CD4-positive, alpha-beta T cell treated with Interferon alpha-2 for 1 hour (primary cell): ENCODE results near the gene ZNF438.

ENCODE experiments used
- DNase-seq, 2 donors: peaks; one replicate each; pipeline ENCODE4 v3.0.0-alpha.2; 2020 to 2022

Gene ZNF438

GRCh38 chr10:30873411-30873810 is 158.3 kb downstream of the ZNF438 start:
- DNase-seq, result no peak

GRCh38 chr10:30870896-30871295 is 160.8 kb downstream of the ZNF438 start:
- no peak for DNase-seq

GRCh38 chr10:30869566-30869965 is 162.1 kb downstream of the ZNF438 start:
- DNase-seq, result no peak

- DNase-seq, result no peak
Observed at GRCh38 chr10:30868611-30869010, 163.1 kb downstream of the ZNF438 start.

- no peak for DNase-seq
Observed at GRCh38 chr10:30866896-30867295, 164.8 kb downstream of the ZNF438 start.

DNA sequence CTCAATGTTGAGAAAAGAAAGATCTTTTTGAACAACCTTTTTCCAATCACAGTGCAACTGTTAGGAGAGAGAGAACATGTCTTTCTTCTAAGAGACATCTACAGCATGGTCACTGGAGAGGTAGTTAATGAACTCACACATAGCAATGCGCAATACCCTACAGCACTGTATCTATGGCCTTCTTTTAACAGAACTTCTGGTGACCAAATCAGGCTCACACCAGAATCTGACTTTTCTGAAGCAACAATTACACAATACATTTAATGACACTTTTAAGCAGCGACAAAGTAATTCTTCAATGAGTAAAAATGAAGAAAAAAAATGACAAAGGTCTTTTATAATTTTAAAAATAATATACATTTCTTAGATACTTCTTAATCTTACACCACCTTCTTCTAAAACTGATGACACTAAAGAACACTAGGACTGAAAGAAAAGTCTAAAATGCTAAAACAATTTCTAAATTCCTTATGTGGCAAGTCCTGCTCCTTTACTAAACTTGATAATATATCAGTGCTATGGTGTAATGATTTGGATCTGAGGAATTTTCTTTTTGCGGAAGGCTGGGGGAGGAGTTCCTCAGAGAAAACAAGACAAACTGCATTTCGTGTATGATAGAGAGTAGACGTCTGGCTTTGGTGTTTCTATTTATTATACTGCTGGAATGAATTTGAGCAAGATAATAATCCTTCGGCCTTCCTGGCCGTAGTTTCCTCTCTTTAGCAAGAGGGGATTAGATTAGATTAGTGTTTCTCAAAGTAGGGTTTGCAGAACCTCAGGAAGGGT is 166.3 kb downstream of the ZNF438 start:
- DNase-seq, result no peak

GRCh38 chr10:30863516-30864210 is 168.0 kb downstream of the ZNF438 start:
- DNase-seq, result no peak

GRCh38 chr10:30862486-30862885 is 169.2 kb downstream of the ZNF438 start:
- no peak for DNase-seq

GRCh38 chr10:30861976-30862375 is 169.7 kb downstream of the ZNF438 start:
- no peak for DNase-seq

DNA sequence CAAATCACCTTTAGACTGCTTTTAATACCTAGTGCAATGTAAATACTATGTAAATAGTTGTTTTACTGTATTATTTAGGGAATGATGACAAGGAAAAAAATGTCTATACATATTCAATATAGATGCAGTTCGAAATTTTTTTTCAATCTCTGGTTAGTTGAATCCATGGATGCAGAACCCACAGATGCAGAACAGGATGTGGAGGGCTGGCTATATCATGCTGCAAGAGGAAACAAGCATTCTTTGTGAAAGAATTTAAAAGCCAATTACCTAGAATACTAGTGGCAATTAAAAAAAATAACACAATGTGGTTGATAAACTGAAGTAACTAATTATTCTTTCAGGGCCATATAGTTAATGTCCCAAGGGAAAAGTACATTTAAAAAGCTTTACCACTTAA is 170.4 kb downstream of the ZNF438 start:
- DNase-seq, result no peak

DNA sequence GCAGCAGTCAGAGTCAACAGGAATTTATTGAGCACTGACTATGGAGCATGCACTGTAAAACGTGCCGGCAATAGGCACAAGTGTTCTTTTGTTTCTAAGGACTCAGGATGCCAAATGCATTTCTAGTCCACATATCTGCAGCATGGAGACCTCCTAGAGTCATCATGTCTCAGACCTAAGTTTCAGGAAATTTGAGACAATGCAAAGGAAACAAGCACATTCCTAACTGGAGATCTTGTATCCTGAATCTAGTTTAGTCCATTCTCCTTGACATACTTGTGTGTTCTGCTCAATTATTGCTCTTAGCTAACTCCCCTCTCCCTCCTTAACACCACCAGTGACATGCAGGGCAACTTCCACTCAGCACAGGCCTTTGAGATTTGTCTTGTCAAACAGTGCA is 173.2 kb downstream of the ZNF438 start:
- DNase-seq, result no peak

GRCh38 chr10:30857803-30858202 is 173.9 kb downstream of the ZNF438 start:
- no peak for DNase-seq

DNA sequence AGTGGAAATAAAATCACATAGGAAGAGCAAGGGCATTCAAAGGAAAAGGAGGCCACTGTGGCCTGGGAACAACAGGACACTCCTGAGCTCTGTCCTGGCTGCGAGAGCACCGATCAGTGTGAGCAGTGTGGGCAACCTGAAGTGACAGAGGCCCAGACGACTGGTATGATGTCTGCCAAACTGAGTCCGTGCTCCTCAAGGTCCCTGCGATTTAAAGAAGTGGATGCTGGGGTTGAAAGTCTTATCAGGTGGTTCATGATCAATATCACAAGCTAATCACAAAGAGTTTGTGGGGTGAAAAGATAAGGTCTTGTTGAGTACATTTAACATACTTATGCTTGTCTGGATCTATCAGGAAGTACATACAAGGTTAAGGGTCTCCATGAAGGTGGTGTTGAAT is 176.5 kb downstream of the ZNF438 start:
- no peak for DNase-seq

- DNase-seq, result no peak
Observed at GRCh38 chr10:30854656-30855055, 177.0 kb downstream of the ZNF438 start.

GRCh38 chr10:30853066-30853465 is 178.6 kb downstream of the ZNF438 start:
- DNase-seq, result no peak

DNA sequence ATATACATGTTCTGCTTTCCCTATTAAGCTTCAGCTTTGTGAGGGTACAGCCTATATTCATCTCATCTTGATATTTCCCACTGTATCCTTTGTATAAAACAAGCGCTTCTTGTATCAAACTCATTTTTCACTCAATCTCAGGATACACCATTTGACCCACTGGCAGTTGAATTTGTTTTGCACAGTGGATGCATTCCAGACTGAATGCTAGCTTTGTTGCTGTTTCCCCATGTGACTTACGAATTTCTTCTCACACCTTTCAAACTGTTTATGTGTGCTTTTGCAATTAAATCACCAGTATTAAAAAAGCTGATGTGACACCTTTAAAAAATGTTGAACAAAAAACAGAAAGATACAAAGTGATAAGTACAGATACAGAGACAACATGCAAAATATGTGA is 180.9 kb downstream of the ZNF438 start:
- no peak for DNase-seq

DNA sequence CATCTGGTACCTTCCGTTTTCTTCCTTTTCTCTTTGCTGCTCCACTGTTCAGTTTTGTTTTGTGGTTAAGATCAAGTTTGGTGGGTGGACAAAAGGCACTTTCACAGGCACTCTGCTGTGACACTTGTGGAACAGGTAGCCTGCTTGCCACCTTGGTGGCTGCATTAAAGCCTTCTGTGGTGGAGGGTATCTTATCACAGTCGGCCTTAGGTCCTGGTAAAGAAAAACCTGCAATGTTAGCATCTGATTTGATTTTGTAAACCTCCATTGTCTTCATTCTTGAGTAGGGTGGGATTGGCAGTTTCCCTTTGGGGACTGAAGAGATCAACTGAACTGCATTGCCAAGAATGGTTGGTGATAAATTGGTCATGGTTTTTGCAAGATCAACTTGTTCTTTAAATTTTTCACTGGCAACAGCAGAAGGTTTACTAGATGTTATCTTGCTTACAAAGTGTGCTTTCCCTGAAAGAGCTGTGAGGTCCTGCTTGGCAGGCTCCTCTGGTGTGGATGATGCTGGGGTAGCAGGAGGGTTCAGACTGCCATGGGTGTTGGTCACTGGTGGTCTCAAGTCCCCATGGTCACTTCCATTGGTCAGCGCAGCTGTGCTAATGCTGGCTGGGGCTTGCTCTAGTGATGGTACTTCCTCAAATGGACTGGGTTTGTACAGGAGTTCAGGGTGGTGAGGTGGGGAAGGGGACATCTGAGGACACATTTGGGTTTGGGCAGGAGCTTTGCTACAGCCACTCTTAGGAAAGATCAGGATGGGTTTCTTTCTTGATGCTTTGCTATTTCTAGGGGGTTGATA is 182.2 kb downstream of the ZNF438 start:
- DNase-seq, result no peak

DNA sequence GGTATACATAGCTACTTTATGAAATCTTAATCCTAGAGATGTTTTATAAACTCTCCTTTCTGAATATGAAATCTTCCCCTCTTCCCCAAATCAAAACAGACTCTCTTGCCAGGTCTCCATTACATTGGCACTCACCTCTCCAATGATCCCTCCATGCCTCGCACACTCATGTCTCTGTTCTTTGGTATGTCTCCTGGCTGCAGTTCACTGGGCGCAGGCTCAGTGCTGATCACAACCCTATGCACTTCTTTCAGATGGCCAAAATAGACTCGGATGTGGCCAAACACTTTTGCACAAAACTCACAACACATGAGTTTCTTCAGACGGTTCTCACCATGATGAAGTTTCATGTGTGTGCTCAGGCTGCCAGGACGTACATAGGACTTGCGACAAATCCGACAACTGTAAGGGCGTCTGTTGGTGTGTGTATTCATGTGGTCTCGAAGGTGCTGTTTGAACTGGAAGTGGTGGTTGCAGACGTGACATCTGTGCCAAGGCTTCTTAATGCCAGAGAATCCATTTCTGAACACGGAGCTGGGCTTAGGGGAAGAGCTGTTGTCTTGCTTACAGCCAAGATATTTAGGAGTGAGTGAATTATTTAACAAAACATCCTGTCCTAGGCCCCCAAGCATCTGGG is 183.2 kb downstream of the ZNF438 start:
- no peak for DNase-seq

GRCh38 chr10:30847642-30848041 is 184.0 kb downstream of the ZNF438 start:
- DNase-seq, result no peak

- DNase-seq, result no peak
Observed at GRCh38 chr10:30847199-30847598, 184.5 kb downstream of the ZNF438 start.

DNA sequence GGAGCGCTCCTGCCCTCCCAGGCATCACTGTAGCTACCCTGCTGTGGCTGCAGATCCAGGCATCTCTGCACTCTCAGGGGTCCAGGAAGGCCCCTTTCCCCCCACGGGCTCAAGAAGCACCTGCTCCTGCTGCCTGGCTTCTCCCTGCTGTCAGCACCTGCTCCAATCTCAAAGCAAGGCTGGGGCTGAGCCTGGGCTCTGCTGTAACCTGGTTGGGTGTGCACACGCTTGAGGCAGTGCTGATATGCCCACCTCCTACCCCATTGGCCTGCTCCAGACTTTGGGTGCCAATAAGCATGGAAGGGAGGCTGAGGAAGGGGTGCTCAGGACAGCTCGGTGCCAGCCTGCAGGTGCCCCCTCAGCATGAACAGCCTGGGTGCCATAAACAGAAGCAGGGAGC is 185.0 kb downstream of the ZNF438 start:
- no peak for DNase-seq

GRCh38 chr10:30842894-30843293 is 188.8 kb downstream of the ZNF438 start:
- DNase-seq, result no peak

- no peak for DNase-seq
Observed at GRCh38 chr10:30842185-30842584, 189.5 kb downstream of the ZNF438 start.
